Liver (tissue), 9 donors: ENCODE results near the gene TMEM233. TPM values are rescaled to one million over a fixed set of nuclear protein-coding genes. Genes with fewer than 3 reads are reported as not detected.

ENCODE experiments used
- DNase-seq: peaks from one replicate; pipeline ENCODE4 v3.0.0-alpha.2; 2017; ENCODE audit warnings: low spot score
- H3K27ac ChIP-seq, 2 donors: one replicate each; pipeline ENCODE4 v1.7.0; 2013; ENCODE audit warnings: inconsistent platforms in 2 of 2, low read length in 2 of 2, control low read depth in 1 of 2, low read depth in 1 of 2, mild to moderate bottlenecking in 1 of 2
- H3K27me3 ChIP-seq, 4 donors: one replicate each; pipeline versions ENCODE4 v1.6.1 to v1.7.0; 2013; ENCODE audit warnings: low read length in 3 of 4, inconsistent platforms in 1 of 4, mild to moderate bottlenecking in 1 of 4, moderate library complexity in 1 of 4; ENCODE audit not compliant: control insufficient read depth in 4 of 4, insufficient read depth in 4 of 4
- H3K36me3 ChIP-seq, 4 donors: one replicate each; pipeline versions ENCODE4 v1.6.1 to v1.7.0; 2013; ENCODE audit warnings: low read length in 3 of 4, mild to moderate bottlenecking in 3 of 4, low read depth in 1 of 4, moderate library complexity in 1 of 4; ENCODE audit not compliant: control insufficient read depth in 4 of 4, insufficient read depth in 3 of 4
- H3K4me1 ChIP-seq, 4 donors: one replicate each; pipeline versions ENCODE4 v1.6.1 to v1.7.0; 2013; ENCODE audit warnings: low read length in 3 of 4, mild to moderate bottlenecking in 3 of 4, moderate library complexity in 1 of 4; ENCODE audit not compliant: control insufficient read depth in 4 of 4, insufficient read depth in 4 of 4
- H3K4me3 ChIP-seq, 3 donors: one replicate each; pipeline versions ENCODE4 v1.6.1 to v1.7.0; 2013; ENCODE audit warnings: low read length in 3 of 3, control low read depth in 1 of 3, low read depth in 1 of 3, mild to moderate bottlenecking in 1 of 3
- H3K9ac ChIP-seq, 2 donors: one replicate each; pipeline ENCODE4 v1.7.0; 2013; ENCODE audit warnings: low read length in 2 of 2, mild to moderate bottlenecking in 2 of 2, moderate library complexity in 2 of 2, control low read depth in 1 of 2, low read depth in 1 of 2
- H3K9me3 ChIP-seq, 4 donors: one replicate each; pipeline versions ENCODE4 v1.6.1 to v1.7.0; 2013; ENCODE audit warnings: low read length in 3 of 4; ENCODE audit not compliant: control insufficient read depth in 4 of 4
- EGR1 ChIP-seq, 2 donors: IDR thresholded peaks; 2 replicates each; pipeline ENCODE4 v1.6.1; 2016 to 2018; ENCODE audit warnings: antibody characterized with exemption in 2 of 2, low read depth in 2 of 2
- FOXA1 ChIP-seq: IDR thresholded peaks from 2 replicates; pipeline ENCODE4 v1.6.1; 2016; ENCODE audit warnings: antibody characterized with exemption
- FOXA2 ChIP-seq: IDR thresholded peaks from 2 replicates; pipeline ENCODE4 v1.6.1; 2016; ENCODE audit warnings: antibody characterized with exemption
- GABPA ChIP-seq, 2 donors: IDR thresholded peaks in 1 of 2; conservative IDR thresholded peaks in 1 of 2; 2 replicates each; pipeline ENCODE4 v1.6.1; 2016; ENCODE audit warnings: antibody characterized with exemption in 2 of 2, mild to moderate bottlenecking in 1 of 2, moderate library complexity in 1 of 2
- HNF4A ChIP-seq, 2 donors: conservative IDR thresholded peaks; 2 replicates each; pipeline ENCODE4 v1.6.1; 2016; ENCODE audit warnings: antibody characterized with exemption in 2 of 2, mild to moderate bottlenecking in 2 of 2
- HNF4G ChIP-seq: IDR thresholded peaks from 2 replicates; pipeline ENCODE4 v1.6.1; 2016; ENCODE audit warnings: antibody characterized with exemption
- JUND ChIP-seq, 2 donors: IDR thresholded peaks; 2 replicates each; pipeline ENCODE4 v1.6.1; 2016; ENCODE audit warnings: antibody characterized with exemption in 2 of 2
- NR2F2 ChIP-seq: IDR thresholded peaks from 2 replicates; pipeline ENCODE4 v1.6.1; 2016; ENCODE audit warnings: antibody characterized with exemption
- RAD21 ChIP-seq, 2 donors: IDR thresholded peaks; 2 replicates each; pipeline ENCODE4 v1.6.1; 2016; ENCODE audit warnings: antibody characterized with exemption in 2 of 2, mild to moderate bottlenecking in 2 of 2
- RXRA ChIP-seq, 2 donors: IDR thresholded peaks; 2 replicates each; pipeline ENCODE4 v1.6.1; 2017 to 2018; ENCODE audit warnings: antibody characterized with exemption in 2 of 2, mild to moderate bottlenecking in 1 of 2
- SP1 ChIP-seq: IDR thresholded peaks from 2 replicates; pipeline ENCODE4 v1.6.1; 2018; ENCODE audit warnings: antibody characterized with exemption, mild to moderate bottlenecking
- YY1 ChIP-seq: IDR thresholded peaks from 2 replicates; pipeline ENCODE4 v1.6.1; 2016; ENCODE audit warnings: antibody characterized with exemption, mild to moderate bottlenecking
- WGBS: extraction: QIAGEN DNeasy Blood & Tissue Kit; methylation state at CpG from one replicate; pipeline ENCODE4 v1.1.7; 2013; 5-methylcytosine and 5-hydroxymethylcytosine counted together
- polyA plus RNA-seq, 2 donors: library from polyadenylated mRNA; stranded (reverse) in 1 of 2; unstranded in 1 of 2; fragments of 200-250 nt in 1 of 2; fragments of >200 nt in 1 of 2; fragmentation: Nextera tagmentation in 1 of 2; extraction: Ambion mirVana in 1 of 2; gene quantifications; one replicate each; pipeline versions ENCODE4 v1.2.1 to v1.2.3, GENCODE V29; 2013 to 2015
- total RNA-seq, 2 donors: library from RNA; depleted of rRNA; stranded (reverse); fragments of >200 nt; gene quantifications; one replicate each; pipeline ENCODE4 v1.2.3, GENCODE V29; 2014
- TF ChIP-seq, protein P1 (sequence below): IDR thresholded peaks from 2 replicates; pipeline ENCODE4 v1.6.1; 2016; ENCODE audit warnings: antibody characterized with exemption
- TF ChIP-seq, protein P2 (sequence below): fragments of 150-350 bp; IDR thresholded peaks from 2 replicates; pipeline ENCODE4 v1.5.1; 2017; ENCODE audit warnings: improper control_type of control experiment, low read depth, low read length; ENCODE audit not compliant: missing input control
- TF ChIP-seq, protein P3 (sequence below): IDR thresholded peaks from 2 replicates; pipeline ENCODE4 v1.6.1; 2016; ENCODE audit warnings: antibody characterized with exemption, mild to moderate bottlenecking
- donor health status: healthy.
- donor health status: healthy.
- donor health status: healthy.
- donor health status: healthy.
- donor health status: healthy.

TMEM233 gene
- total and polyA plus RNA-seq, 4 donors = 0.05 to 0.17 (median 0.09) TPM

DNA sequence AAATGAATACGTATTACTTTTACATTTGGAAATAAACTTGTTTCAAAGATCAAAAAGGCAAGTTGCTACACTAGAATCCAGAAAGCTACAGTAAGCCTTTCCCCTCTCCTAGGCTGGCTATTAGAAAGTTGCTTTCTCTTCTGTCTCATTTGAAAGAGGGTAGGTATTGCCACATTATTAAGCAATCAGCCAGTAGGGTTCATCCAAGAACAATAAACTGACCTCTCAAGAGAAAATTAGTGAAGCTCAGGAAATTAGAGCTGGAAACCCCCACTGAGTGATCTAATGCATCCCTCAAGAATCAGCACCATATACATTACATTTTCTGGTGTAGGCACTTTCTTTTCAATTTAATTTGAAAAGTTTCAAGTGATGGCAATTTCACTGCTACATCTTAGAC lies 4.5 kb upstream of the TMEM233 start:
- no peaks in the 10 kb centered on the region for H3K27me3 ChIP-seq
- 28% methylated on average over 1 of the region's 1 CpG for WGBS

DNA sequence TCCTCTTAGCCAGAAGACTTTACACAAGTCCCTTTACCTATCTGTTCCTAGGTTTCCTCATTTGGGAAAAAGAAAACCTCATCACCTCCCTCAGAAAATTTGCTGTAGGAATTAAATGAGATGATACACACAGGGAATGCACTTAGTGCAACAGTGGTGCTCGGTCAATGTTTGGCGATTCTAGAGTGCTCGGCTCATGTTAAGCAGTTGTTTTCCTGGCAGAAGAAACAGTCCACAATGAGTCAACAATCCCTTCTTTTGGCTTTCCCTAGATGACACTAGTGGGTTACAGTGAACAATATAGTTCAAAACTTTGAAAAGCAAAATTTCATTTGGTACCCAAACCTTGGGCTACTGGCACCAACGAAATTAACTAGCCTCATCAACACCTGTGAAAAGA lies 3.9 kb upstream of the TMEM233 start:
- 53% methylated on average over 4 of the region's 4 CpGs for WGBS
- Histone ChIP-seq H3K36me3 (no peaks in the 10 kb centered on the region), H3K9me3 (no peaks in the 10 kb centered on the region), H3K4me1 (peaks cover 3 to 21% (median 16%) of the 10 kb centered on the region in 4 donors), H3K27ac (no peak overlapping the region), H3K9ac (no peak overlapping the region), H3K27me3 (no peaks in the 10 kb centered on the region), H3K4me3 (no peak overlapping the region)
- TF ChIP-seq SP1 = no peak
- TF ChIP-seq GABPA (IDR thresholded peaks at IDR 0.05 in 1 of 2, conservative IDR thresholded peaks at IDR 0.05 in 1 of 2) = no peak
- no peak for TF ChIP-seq NR2F2
- no peak for TF ChIP-seq YY1
- TF ChIP-seq, protein P1, sequence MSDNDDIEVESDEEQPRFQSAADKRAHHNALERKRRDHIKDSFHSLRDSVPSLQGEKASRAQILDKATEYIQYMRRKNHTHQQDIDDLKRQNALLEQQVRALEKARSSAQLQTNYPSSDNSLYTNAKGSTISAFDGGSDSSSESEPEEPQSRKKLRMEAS = no peak
- TF ChIP-seq, protein P2, sequence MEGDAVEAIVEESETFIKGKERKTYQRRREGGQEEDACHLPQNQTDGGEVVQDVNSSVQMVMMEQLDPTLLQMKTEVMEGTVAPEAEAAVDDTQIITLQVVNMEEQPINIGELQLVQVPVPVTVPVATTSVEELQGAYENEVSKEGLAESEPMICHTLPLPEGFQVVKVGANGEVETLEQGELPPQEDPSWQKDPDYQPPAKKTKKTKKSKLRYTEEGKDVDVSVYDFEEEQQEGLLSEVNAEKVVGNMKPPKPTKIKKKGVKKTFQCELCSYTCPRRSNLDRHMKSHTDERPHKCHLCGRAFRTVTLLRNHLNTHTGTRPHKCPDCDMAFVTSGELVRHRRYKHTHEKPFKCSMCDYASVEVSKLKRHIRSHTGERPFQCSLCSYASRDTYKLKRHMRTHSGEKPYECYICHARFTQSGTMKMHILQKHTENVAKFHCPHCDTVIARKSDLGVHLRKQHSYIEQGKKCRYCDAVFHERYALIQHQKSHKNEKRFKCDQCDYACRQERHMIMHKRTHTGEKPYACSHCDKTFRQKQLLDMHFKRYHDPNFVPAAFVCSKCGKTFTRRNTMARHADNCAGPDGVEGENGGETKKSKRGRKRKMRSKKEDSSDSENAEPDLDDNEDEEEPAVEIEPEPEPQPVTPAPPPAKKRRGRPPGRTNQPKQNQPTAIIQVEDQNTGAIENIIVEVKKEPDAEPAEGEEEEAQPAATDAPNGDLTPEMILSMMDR = no peak
- no peak for TF ChIP-seq HNF4A (conservative IDR thresholded peaks at IDR 0.05)
- TF ChIP-seq HNF4G = no peak
- no peak for TF ChIP-seq FOXA1
- TF ChIP-seq FOXA2 = no peak
- DNase-seq = no peak

More for the DNA sequence above, 4.5 kb upstream of the TMEM233 start:
- H3K9ac ChIP-seq = no peak overlapping the region
- no peak overlapping the region for H3K27ac ChIP-seq
- DNase-seq = no peak
- no peaks in the 10 kb centered on the region for H3K9me3 ChIP-seq
- H3K4me1 ChIP-seq = peaks cover under 1 to 15% (median 11%) of the 10 kb centered on the region in 4 donors
- TF ChIP-seq SP1 = peak; percentile 15
- TF ChIP-seq NR2F2 = no peak
- TF ChIP-seq, protein P3, sequence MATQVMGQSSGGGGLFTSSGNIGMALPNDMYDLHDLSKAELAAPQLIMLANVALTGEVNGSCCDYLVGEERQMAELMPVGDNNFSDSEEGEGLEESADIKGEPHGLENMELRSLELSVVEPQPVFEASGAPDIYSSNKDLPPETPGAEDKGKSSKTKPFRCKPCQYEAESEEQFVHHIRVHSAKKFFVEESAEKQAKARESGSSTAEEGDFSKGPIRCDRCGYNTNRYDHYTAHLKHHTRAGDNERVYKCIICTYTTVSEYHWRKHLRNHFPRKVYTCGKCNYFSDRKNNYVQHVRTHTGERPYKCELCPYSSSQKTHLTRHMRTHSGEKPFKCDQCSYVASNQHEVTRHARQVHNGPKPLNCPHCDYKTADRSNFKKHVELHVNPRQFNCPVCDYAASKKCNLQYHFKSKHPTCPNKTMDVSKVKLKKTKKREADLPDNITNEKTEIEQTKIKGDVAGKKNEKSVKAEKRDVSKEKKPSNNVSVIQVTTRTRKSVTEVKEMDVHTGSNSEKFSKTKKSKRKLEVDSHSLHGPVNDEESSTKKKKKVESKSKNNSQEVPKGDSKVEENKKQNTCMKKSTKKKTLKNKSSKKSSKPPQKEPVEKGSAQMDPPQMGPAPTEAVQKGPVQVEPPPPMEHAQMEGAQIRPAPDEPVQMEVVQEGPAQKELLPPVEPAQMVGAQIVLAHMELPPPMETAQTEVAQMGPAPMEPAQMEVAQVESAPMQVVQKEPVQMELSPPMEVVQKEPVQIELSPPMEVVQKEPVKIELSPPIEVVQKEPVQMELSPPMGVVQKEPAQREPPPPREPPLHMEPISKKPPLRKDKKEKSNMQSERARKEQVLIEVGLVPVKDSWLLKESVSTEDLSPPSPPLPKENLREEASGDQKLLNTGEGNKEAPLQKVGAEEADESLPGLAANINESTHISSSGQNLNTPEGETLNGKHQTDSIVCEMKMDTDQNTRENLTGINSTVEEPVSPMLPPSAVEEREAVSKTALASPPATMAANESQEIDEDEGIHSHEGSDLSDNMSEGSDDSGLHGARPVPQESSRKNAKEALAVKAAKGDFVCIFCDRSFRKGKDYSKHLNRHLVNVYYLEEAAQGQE = no peak
- TF ChIP-seq FOXA2 = no peak
- TF ChIP-seq, protein P2 = no peak
- peak; percentile 21 to 50 for TF ChIP-seq RAD21 (IDR thresholded peaks at IDR 0.05)
- no peak for TF ChIP-seq GABPA (IDR thresholded peaks at IDR 0.05 in 1 of 2, conservative IDR thresholded peaks at IDR 0.05 in 1 of 2)
- TF ChIP-seq HNF4G = no peak
- peak; percentile 83 to 87 for TF ChIP-seq RXRA (IDR thresholded peaks at IDR 0.05)
- peak; percentile 7 to 35 for TF ChIP-seq JUND (IDR thresholded peaks at IDR 0.05)
- no peak for TF ChIP-seq FOXA1
- no peak for TF ChIP-seq EGR1 (IDR thresholded peaks at IDR 0.05; ENCODE audit: low read depth in 2 of 2)
- TF ChIP-seq HNF4A (conservative IDR thresholded peaks at IDR 0.05) = peak; percentile 54 to 56
- TF ChIP-seq, protein P1 = no peak
- no peak overlapping the region for H3K4me3 ChIP-seq
- no peaks in the 10 kb centered on the region for H3K36me3 ChIP-seq
